NB4 (cell line): ENCODE data around the gene NEU3.
A peak's percentile ranks its signal among the peaks of the same experiment; 100 is the strongest.
"Not testable (repeated sequence)": the region's sequence is repeated elsewhere in the genome, so short reads cannot be mapped to it uniquely, and the experiment has no call there.

Experiments
- DNase-seq: peaks from one replicate; pipeline ENCODE4 v3.0.0; 2010; ENCODE audit warnings: low read depth
- H3K4me3 ChIP-seq: one replicate; pipeline ENCODE4 v1.5.1; 2011; ENCODE audit warnings: mild to moderate bottlenecking, low read depth, low read length, moderate library complexity
- MAX ChIP-seq: IDR thresholded peaks from 2 replicates; pipeline ENCODE4 v1.6.1; 2011; ENCODE audit warnings: low read depth, low read length
- MYC ChIP-seq: IDR thresholded peaks from 2 replicates; pipeline ENCODE4 v1.6.1; 2011; ENCODE audit warnings: low read depth, low read length
- POLR2A ChIP-seq: IDR thresholded peaks from 2 replicates; pipeline ENCODE4 v1.6.1; 2011; ENCODE audit warnings: mild to moderate bottlenecking; ENCODE audit not compliant: insufficient read length; ENCODE audit errors: extremely low read depth
- TF ChIP-seq, protein P1 (sequence below): IDR thresholded peaks from one replicate; pipeline ENCODE4 v1.5.1; 2012; ENCODE audit warnings: low read depth, low read length

Gene NEU3

DNA sequence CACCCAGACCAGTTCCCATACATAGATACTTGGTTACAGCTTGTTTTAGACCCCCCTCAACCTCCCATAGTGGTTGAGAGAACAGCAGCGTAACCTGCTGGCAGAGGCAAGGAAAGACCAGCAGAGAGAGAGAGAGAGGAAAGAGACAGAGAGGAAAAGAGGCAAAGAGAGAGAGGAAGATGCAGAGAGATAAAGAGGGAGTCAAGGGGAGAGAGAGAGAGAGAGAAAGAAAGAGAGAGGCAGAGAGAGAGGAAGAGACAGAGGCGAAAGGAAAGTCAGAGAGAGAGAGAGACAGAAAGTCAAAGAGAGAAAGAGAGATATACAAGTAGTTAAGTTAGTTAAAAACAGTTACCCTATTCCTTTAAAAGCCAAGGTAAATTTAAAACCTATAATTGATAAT is 52.5 kb downstream of the NEU3 start:
- DNase-seq: no peak
- TF ChIP-seq MAX: no peak
- TF ChIP-seq MYC: no peak
- TF ChIP-seq, protein P1, sequence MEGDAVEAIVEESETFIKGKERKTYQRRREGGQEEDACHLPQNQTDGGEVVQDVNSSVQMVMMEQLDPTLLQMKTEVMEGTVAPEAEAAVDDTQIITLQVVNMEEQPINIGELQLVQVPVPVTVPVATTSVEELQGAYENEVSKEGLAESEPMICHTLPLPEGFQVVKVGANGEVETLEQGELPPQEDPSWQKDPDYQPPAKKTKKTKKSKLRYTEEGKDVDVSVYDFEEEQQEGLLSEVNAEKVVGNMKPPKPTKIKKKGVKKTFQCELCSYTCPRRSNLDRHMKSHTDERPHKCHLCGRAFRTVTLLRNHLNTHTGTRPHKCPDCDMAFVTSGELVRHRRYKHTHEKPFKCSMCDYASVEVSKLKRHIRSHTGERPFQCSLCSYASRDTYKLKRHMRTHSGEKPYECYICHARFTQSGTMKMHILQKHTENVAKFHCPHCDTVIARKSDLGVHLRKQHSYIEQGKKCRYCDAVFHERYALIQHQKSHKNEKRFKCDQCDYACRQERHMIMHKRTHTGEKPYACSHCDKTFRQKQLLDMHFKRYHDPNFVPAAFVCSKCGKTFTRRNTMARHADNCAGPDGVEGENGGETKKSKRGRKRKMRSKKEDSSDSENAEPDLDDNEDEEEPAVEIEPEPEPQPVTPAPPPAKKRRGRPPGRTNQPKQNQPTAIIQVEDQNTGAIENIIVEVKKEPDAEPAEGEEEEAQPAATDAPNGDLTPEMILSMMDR: no peak
- no peak for TF ChIP-seq POLR2A
- H3K4me3 ChIP-seq: no peak overlapping the region

GRCh38 chr11:75041821-75042220 is 53.1 kb downstream of the NEU3 start:
- not testable (repeated sequence) for H3K4me3 ChIP-seq, DNase-seq

DNA sequence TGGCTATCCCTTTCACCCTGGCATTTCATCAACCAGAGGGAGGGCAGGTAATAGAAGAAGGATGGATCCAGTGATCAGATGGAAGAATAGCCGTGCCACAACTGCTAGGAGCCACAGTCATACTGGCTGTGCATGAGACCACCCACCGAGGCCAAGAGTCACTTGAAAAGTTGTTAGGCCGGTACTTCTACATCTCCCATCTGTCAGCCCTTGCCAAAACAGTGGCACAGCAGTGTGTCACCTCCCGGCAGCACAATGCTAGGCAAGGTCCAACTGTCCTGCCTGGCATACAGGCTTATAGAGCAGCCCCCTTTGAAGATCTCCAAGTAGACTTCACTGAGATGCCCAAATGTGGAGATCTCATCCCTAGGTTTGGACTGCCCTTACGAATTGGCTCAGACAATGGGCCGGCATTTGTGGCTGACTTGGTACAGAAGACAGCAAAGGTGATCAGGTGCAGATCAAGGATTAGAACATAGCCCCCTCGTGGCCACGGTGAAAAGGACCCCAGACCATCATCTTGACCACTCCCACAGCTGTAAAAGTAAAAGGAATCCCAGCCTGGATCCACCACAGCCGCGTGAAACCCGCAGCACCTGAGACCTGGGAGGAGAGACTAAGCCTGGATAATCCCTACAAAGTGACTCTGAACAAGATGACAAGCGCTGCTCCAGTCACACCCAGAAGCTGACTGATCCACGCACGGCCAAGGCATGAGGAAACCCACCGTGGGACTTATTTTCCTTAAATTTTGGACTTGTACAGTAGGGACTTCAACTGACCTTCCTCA is 55.8 kb downstream of the NEU3 start:
- not testable (repeated sequence) for H3K4me3 ChIP-seq

GRCh38 chr11:75046668-75047067 is 57.9 kb downstream of the NEU3 start:
- not testable (repeated sequence) for DNase-seq, H3K4me3 ChIP-seq

More for the DNA sequence above, 55.8 kb downstream of the NEU3 start:
- not testable (repeated sequence) for DNase-seq

GRCh38 chr11:75047191-75047590 is 58.5 kb downstream of the NEU3 start:
- TF ChIP-seq POLR2A (no peak), MAX (no peak), MYC (no peak)
- TF ChIP-seq, protein P1: no peak
- H3K4me3 ChIP-seq: no peak overlapping the region

DNA sequence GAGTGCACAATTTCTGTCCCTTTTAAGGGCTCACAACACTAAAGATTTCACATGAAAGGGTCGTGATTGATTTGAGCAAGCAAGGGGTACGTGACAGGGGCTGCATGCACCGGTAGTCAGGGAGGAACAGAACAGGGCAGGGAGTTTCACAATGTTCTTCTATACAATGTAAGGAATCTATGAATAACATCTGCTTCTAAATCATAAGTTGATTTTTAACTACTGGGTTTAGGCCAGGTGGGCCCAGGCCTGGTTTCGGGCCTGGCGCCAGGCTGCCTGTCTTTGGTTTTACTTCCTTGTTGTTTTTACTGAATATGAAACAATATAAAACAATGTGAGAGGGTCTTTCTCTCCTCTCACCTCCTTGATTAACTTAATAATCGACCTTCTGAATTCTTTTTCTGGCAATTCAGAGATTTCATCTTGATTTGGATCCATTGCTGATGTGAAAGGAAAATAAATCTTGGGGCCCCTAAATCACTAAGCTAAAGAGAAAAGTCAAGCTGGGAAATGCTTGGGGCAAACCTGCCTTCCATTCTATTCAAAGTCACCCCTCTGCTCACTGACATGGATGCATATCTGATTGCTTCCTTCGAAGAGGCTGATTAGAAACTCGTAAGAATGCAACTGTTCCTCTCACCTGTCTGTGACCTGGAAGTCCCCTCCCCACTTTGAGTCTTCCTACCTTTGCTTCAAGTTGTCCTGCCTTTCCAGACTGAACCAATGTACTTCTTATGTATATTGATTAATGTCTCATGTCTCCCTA is 61.0 kb downstream of the NEU3 start:
- DNase-seq, H3K4me3 ChIP-seq: not testable (repeated sequence)

More at GRCh38 chr11:75047191-75047590, 58.5 kb downstream of the NEU3 start:
- no peak for DNase-seq

DNA sequence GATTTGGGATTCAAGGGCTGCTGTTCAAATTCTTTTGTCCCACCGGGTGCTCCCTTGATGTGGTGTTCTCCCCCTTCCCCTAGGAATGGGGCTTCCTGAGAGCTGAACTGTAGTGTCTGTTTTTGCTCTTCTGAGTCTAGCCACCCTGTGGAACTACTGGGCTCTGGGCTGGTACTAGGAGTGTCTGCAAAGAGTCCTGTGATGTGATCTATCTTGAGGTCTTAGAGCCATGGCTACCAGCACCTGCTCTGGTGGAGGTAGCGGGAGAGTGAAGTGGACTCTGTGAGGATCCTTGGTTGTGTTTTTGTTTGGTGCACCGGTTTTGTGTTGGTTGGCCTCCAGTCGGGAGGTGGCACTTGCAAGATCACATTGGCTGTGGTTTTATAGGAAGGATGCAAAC is 61.8 kb downstream of the NEU3 start:
- no peak overlapping the region for H3K4me3 ChIP-seq
- DNase-seq: no peak
- TF ChIP-seq, protein P1: no peak
- TF ChIP-seq MYC: no peak
- no peak for TF ChIP-seq MAX
- no peak for TF ChIP-seq POLR2A

DNA sequence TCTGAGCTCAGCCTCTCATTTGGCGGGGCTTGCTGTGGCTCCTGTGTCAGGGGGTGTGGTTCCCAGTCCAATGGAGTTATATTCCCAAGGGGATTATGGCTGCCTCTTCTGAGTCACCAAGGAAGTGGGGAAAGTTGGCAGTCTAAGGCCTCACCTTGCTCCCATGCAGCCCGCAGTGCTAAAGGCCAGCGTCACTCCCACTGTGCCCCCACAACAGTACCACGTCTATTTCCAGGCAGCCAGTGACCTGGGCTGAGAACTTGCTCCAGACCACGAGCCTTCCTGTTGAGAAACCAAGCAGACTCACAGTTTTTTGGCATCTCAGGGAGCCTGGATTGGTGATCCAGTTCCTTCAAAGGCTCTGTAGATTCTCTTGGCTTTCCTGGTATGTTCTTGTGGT is 62.3 kb downstream of the NEU3 start:
- TF ChIP-seq POLR2A: no peak
- TF ChIP-seq MYC: no peak
- TF ChIP-seq MAX: no peak
- TF ChIP-seq, protein P1: no peak
- H3K4me3 ChIP-seq: no peak overlapping the region
- peak; percentile 30 for DNase-seq
